Esophagus muscularis mucosa (tissue), 3 donors: ENCODE data around the gene GLRX5.

Experiments
- POLR2A ChIP-seq: fragments of 450-650 bp; IDR thresholded peaks from one replicate; pipeline ENCODE4 v1.6.1; 2017; ENCODE audit warnings: antibody characterized with exemption, moderate library complexity, mild to moderate bottlenecking, low read depth
- TF ChIP-seq, protein P1 (sequence below), 3 experiments: fragments of 200-600 bp in 2 of 3; fragments of 450-650 bp in 1 of 3; sonication (generic) in 2 of 3; IDR thresholded peaks; one replicate each; pipeline ENCODE4 v1.5.1; 2017 to 2019; ENCODE audit warnings: antibody characterized with exemption in 3 of 3, mild to moderate bottlenecking in 2 of 3, moderate library complexity in 1 of 3

DNA sequence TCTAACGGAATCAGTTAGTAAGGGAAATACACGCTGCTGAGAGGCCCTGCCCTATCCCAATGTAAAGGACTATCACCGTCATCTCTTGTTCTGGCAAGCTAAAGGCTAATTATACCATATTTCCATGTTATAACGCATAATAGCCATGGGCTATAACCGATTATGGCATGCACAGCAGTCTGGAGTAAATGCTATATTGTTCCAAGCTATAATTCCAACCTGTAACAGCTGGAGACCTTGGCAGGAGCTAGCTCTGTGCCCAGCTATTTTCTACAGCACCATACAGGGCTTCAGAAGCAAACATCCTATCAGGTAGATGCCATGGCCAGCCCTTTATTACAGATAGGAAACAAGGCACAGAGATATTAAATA is 44.7 kb upstream of the GLRX5 start:
- TF ChIP-seq POLR2A, result no peak
- TF ChIP-seq, protein P1, sequence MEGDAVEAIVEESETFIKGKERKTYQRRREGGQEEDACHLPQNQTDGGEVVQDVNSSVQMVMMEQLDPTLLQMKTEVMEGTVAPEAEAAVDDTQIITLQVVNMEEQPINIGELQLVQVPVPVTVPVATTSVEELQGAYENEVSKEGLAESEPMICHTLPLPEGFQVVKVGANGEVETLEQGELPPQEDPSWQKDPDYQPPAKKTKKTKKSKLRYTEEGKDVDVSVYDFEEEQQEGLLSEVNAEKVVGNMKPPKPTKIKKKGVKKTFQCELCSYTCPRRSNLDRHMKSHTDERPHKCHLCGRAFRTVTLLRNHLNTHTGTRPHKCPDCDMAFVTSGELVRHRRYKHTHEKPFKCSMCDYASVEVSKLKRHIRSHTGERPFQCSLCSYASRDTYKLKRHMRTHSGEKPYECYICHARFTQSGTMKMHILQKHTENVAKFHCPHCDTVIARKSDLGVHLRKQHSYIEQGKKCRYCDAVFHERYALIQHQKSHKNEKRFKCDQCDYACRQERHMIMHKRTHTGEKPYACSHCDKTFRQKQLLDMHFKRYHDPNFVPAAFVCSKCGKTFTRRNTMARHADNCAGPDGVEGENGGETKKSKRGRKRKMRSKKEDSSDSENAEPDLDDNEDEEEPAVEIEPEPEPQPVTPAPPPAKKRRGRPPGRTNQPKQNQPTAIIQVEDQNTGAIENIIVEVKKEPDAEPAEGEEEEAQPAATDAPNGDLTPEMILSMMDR (IDR thresholded peaks at IDR 0.05), result no peak
